PC-3 (cell line): Measurements from ENCODE around the gene VWA8.

Source experiments
- EZH2 ChIP-seq: fragments of 300-600 bp; sonication (generic); IDR thresholded peaks from one replicate; pipeline ENCODE4 v1.6.1; 2017; ENCODE audit warnings: antibody characterized with exemption, mild to moderate bottlenecking, low read length; ENCODE audit not compliant: unreplicated experiment
- EZH2phosphoT487 ChIP-seq: fragments of 300-600 bp; sonication (generic); IDR thresholded peaks from 2 replicates; pipeline ENCODE4 v1.6.1; 2018; ENCODE audit warnings: mild to moderate bottlenecking, antibody characterized with exemption, low read length, borderline replicate concordance
- TF ChIP-seq, protein P1 (sequence below): fragments of 300-600 bp; sonication (generic); conservative IDR thresholded peaks from 2 replicates; pipeline ENCODE4 v1.5.1; 2017; ENCODE audit warnings: antibody characterized with exemption, low read depth, mild to moderate bottlenecking, low read length

DNA sequence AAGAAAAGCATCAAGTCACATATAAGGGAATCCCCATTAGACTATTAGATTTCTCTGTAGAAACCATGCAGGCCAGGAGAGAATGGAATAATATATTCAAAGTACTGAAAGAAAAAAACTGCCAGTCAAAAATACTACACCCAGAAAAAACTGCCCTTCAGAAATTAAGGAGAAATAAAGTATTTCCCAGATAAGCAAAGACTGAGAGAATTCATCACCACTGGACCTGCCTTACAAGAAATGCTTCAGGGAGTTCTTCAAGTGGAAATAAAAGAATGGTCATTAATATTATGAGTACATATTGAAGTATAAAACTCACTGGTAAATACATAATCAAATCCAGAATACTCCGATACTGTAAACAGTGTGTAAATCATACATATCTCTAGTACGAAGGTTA, 35.9 kb downstream of the VWA8 start:
- TF ChIP-seq, protein P1, sequence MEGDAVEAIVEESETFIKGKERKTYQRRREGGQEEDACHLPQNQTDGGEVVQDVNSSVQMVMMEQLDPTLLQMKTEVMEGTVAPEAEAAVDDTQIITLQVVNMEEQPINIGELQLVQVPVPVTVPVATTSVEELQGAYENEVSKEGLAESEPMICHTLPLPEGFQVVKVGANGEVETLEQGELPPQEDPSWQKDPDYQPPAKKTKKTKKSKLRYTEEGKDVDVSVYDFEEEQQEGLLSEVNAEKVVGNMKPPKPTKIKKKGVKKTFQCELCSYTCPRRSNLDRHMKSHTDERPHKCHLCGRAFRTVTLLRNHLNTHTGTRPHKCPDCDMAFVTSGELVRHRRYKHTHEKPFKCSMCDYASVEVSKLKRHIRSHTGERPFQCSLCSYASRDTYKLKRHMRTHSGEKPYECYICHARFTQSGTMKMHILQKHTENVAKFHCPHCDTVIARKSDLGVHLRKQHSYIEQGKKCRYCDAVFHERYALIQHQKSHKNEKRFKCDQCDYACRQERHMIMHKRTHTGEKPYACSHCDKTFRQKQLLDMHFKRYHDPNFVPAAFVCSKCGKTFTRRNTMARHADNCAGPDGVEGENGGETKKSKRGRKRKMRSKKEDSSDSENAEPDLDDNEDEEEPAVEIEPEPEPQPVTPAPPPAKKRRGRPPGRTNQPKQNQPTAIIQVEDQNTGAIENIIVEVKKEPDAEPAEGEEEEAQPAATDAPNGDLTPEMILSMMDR, result no peak
- TF ChIP-seq EZH2 (no peak), EZH2phosphoT487 (no peak)
